NCI-H526 (cell line): ENCODE data around the gene SPON1.
"Not testable (repeated sequence)": the region's sequence is repeated elsewhere in the genome, so short reads cannot be mapped to it uniquely, and the experiment has no call there.

ENCODE experiments used
- DNase-seq, 2 experiments: peaks; one replicate each; lab custom pipeline; 2025; lab: John Stamatoyannopoulos, UW

Gene SPON1

DNA sequence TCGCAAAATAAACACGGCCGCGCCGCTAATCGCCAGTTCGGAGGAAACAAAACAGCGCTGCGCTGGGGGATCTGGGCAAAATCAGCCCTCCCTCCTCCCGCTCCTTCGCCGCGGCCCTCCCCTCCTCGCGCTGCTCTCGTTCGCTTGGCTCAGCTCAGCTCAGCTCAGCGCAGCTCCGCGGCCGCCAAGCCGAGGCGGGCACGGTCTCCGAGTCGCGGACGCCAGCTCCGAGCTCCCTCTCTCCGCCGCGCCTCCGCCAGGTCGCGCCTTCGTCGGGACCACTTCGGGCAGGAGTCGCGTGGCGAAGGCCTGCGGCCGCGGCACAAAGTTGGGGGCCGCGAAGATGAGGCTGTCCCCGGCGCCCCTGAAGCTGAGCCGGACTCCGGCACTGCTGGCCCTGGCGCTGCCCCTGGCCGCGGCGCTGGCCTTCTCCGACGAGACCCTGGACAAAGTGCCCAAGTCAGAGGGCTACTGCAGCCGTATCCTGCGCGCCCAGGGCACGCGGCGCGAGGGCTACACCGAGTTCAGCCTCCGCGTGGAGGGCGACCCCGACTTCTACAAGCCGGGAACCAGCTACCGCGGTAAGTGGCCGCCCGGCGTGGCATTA lies at the start of gene SPON1:
TSS of gene SPON1 (plus strand) at position 162 of the 607 bp plus-strand sequence. CDS start at position 344, 182 bp downstream.
- DNase-seq = peak in 1 of 2 experiments; percentile 73

DNA sequence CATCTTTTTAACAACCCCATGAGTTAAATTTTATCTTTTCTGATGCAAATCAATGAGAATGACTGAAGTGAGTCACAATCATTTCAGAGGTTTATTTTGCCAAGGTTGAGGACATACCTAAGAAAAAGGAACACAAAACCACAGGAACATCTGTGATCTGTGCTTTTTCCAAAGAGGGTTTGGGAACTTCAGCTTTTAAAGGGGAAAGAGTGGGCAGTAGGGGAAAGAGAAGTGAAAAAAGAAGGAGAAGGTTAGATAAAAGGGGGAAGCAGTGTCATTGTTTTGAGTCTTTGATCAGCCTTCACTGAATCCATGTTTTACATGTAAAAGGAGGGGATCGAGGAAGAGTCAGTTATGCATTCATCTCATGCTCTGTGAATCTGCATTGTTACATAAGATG lies 45.3 kb upstream of the SPON1 start:
- no peak for DNase-seq

GRCh38 chr11:13917904-13918303 lies 44.6 kb upstream of the SPON1 start:
- DNase-seq = no peak

DNA sequence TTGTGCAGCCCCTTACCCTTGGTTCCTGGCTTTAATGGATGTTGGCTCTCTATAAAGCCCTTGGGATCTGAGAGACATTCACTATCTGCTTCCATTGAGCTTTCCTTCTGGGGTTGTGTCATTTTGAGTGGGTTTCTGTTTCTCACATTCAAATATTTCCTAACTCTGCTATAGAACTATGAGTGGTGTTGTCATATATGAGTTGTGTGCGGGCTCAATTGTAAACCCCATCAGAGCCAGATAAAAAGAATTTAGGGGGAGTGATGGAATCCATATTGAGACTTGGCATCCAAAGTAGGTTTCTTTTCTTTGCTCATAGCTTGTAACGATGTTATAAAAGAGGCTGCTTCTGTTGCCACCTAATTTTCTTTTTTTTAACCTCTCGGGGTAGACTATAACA lies 41.8 kb upstream of the SPON1 start:
- no peak for DNase-seq

- no peak for DNase-seq
These were observed 41.0 kb upstream of the SPON1 start for GRCh38 chr11:13921545-13921944.

- no peak for DNase-seq
These were observed 39.3 kb upstream of the SPON1 start for GRCh38 chr11:13923182-13923581.

DNA sequence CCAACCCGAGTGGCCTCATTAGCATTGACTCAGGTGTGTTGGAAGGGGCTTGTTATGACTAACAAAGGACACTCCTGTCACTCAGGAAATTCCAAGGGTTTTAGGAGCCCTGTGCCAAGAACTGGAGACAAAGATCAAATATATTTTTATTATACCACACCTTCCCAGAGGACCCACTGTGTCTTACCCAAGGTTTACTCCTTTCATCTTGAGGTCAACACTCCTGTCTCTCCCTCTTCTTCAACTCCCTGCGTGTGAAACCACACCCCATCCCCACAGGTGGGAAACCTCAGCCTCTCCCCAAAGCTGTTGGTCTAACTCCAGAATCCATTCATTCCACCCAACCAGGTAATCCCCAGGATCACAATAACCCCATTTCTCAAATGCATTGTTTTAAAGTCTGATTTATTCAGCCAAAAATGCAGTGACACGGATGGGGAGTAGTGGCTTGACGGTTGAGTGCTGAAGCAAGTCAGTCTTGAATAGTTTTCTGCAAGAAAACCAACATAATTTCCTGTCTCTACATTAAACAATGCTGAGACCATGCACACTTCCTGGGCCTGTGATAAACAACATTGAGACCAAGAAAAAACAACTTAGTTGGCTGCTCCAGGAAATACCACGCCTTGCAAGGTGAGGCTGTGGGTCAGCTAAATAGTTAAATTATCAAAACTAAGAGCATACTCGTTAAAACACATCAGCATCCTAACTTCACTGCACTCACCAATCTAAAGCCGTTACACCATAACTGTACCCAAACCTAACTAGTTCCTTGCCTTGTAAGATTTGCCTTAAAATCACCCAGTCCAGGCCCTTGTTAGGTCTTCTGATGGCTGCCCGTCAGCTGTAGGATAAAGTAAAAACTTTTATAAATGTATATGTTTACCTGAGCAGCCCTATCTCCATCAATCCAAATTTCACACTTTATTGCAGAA lies 38.5 kb upstream of the SPON1 start:
- no peak for DNase-seq

DNA sequence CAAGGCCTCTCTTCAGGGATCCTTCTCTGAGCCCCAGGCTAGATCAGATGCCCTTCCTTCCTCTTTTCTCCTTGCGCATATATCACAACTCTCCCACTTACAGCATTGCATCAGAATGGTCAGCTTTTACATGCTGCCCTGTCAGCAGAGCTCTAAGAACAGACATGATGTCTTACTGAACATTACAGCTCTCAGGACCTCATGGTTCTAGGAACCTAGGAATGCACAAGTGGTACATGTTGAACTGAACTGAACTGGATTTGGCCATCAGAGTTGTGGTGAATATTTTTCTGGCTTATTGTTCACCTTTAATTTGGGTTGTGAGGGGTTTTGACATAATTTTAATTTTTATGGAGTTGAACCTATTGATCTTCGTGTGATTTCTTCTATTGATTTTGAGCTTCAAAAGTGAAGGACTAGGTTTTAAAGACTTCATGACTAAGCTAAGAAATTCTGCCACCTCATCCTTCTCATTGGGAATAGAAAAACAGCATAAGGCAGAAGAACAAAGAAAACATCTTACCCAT lies 37.7 kb upstream of the SPON1 start:
- DNase-seq = no peak

- DNase-seq = not testable (repeated sequence)
These were observed 36.2 kb upstream of the SPON1 start for GRCh38 chr11:13926366-13926765.

DNA sequence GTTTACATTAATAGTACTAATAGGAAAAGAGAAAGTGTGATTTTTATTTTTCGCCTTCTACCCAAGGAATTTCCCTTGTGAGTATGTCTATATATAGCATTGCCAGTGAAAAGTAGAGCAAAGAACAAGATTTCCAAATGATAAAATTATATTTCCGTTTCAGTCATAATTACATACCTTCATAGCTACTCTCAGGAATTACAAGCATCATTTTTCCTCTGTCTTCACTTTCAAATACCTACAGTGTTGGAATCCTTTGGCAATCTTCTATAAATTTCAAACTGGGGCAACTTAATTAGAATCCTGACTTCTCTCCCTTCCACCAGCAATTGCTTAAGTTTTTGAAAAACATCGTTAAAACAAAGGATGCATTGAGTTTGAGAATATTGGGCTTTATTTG lies 35.5 kb upstream of the SPON1 start:
- DNase-seq = no peak

- DNase-seq = no peak
These were observed 35.0 kb upstream of the SPON1 start for GRCh38 chr11:13927481-13927880.

- no peak for DNase-seq
These were observed 33.8 kb upstream of the SPON1 start for GRCh38 chr11:13928566-13929251.

- no peak for DNase-seq
These were observed 33.1 kb upstream of the SPON1 start for GRCh38 chr11:13929395-13929891.

GRCh38 chr11:13931356-13931755 lies 31.2 kb upstream of the SPON1 start:
- DNase-seq = no peak

- DNase-seq = not testable (repeated sequence)
These were observed 25.4 kb upstream of the SPON1 start for GRCh38 chr11:13937154-13937553.

DNA sequence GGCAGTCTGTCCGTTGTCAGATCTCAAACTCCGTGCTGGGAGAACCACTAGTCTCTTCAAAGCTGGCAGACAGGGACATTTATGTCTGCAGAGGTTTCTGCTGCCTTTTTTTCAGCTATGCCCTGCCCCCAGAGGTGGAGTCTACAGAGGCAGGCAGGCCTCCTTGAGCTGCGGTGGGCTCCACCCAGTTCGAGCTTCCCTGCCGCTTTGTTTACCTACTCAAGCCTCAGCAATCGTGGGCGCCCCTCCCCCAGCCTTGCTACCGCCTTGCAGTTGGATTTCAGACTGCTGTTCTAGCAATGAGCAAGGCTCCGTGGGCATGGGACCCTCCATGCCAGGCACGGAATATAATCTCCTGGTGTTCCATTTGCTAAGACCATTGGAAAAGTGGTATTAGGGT lies 23.7 kb upstream of the SPON1 start:
- DNase-seq = not testable (repeated sequence)

- no peak for DNase-seq
These were observed 22.3 kb upstream of the SPON1 start for GRCh38 chr11:13939961-13940906.

- DNase-seq = no peak
These were observed 21.6 kb upstream of the SPON1 start for GRCh38 chr11:13940907-13941256.

DNA sequence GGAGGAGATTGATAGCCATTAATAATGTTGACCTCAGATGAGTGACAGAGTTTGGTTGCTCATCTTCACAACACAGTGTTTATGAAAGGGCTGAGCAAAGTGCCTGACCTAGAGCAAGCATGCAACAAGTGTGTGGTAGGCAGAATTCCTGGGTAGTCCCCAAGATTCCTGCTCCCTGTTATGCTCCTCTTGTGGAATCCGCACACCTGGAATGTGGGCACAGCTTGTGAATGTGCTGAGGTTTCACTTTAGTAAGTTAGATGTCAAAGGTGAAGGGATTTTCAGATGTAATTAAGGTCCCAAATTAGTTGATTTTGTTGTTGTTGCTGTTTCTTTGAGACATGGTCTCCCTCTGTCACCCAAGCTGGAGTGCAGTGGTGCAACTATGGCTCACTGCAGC lies 20.7 kb upstream of the SPON1 start:
- no peak for DNase-seq

DNA sequence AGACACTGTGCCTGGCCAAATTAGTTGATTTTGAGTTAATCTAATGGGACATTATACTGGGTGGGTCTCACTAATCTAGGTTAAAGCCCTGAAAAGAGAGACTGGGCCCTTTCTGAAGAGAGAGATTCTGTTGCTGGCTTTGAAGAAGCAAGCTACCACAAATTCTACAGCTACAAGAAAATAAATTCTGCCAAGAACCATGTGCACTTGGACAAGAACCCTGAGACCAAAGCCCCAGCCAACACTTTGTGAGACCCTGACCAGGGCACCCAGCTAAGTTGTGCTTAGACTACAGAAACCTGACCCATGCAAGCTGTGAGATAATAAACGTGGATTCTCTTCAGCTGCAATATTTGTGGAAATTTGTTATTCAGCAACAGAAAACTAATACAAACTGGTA lies 20.1 kb upstream of the SPON1 start:
- no peak for DNase-seq

DNA sequence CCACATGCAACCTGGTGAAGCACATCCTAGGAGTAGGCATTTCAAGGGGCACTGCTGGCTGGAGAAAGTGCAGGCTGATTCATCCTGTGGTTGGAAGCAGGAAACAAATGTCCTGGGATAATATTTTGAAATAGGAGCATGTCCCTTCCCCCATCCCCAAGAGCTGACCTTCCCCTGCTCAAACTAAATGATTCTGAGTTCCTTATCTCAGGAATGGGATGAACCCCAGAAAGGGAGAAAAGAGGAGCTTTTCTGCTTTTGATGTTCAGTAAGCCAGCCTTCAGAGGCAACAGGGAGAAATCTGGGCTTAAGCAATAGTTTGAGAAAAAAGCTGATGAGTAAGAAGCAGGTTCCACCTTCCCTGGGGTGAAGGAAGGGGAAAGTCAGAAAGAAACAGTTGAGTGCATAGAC lies 19.5 kb upstream of the SPON1 start:
- DNase-seq = no peak
